Right hindlimb (tissue), 1 donor: ENCODE results near the gene CDC23.
"Not testable (repeated sequence)": the region's sequence is repeated elsewhere in the genome, so short reads cannot be mapped to it uniquely, and the experiment has no call there.

ENCODE experiments used
- DNase-seq: peaks from one replicate; pipeline ENCODE4 v3.0.0-alpha.2; 2018

The CDC23 gene, protein sequence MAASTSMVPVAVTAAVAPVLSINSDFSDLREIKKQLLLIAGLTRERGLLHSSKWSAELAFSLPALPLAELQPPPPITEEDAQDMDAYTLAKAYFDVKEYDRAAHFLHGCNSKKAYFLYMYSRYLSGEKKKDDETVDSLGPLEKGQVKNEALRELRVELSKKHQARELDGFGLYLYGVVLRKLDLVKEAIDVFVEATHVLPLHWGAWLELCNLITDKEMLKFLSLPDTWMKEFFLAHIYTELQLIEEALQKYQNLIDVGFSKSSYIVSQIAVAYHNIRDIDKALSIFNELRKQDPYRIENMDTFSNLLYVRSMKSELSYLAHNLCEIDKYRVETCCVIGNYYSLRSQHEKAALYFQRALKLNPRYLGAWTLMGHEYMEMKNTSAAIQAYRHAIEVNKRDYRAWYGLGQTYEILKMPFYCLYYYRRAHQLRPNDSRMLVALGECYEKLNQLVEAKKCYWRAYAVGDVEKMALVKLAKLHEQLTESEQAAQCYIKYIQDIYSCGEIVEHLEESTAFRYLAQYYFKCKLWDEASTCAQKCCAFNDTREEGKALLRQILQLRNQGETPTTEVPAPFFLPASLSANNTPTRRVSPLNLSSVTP

DNA sequence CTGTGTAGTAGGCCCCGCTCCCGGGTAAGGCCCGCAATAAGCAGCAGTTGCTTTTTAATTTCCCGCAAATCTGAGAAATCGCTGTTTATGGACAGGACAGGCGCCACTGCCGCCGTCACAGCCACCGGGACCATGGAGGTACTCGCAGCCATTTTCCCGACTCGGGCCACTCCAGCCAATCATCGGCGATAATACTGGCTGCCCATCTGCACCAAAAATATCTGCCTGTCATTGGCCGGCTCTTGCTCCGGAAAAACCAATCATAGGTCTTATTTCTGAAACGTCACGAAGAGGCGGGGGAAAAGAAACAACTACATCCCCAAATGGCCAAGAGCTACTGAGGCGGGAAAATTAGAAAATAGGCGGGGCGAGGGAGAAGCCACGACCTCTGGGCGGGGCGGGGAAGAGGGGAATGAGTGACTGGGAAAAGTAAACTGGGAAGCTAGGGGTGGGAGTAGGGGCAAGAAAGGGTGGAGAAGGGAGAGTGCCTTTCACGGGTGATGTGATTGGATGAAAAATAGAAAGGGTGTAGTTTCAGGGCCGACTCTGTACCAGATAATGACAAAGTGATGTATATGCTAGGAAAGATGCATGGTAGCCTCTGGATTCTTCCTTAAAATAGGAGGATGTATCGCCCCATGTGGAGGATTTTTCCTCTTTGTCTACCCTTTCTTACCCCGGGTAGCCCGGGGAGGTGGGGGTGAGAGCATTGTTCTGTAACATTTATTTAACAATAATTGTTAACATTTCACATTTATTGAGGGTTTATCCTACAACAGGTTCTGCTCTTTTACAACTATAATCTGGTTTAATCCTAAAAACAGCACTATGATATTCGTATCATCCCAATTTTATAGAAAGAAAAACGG, at the start of gene CDC23:
Gene CDC23 (minus strand): TSS at position 163 of the 869 bp plus-strand sequence. CDS start 11 bp downstream, at position 152.
- peak; percentile 97 for DNase-seq

DNA sequence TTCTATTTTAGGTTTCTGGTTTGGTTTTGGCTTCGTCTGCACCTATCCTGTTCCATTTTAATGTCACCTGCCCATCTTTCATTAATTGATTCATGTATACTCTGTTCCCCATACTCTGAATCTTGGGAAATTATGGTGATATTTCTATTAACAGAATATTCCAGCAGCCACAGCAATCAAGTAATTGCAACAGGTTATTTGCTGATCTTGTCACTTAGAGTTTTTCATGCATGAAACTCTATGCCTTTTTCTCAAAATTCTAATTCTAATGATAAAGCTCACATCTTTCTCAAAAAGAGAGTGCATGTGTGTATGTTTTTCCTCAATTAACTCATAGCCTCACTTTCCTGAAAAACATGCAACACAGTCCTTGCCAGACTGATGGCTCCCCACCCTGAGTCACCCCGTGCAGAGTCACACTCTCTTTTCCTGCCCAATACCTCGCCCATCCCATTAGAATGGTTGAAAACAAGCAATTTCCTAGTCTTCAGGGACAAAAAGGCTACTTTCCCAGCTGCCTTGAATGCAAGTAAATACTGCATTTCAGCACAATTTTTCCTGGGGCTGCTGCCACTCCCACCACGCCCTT, 45.7 kb upstream of the CDC23 start:
- no peak for DNase-seq

DNA sequence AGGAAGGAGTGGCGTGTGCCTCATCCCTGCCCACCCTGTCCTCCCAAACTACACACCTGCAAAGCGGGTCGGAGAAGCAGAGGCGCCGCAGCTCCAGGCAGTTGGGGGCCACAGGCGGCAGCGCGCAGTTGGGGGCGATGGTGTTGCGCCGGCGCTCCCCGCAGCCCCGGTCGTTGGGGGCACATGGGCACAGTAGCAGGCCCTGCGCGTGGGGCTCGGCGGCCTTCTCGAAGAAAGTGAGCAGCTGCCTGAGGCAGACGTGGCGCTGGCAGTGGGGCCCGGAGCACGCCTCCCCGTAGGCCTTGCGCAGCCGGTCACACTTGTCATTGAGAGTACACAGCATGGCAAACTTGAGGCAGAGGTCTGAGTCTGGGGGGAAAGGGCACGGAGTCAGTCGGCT, 44.5 kb upstream of the CDC23 start:
- DNase-seq: no peak

DNA sequence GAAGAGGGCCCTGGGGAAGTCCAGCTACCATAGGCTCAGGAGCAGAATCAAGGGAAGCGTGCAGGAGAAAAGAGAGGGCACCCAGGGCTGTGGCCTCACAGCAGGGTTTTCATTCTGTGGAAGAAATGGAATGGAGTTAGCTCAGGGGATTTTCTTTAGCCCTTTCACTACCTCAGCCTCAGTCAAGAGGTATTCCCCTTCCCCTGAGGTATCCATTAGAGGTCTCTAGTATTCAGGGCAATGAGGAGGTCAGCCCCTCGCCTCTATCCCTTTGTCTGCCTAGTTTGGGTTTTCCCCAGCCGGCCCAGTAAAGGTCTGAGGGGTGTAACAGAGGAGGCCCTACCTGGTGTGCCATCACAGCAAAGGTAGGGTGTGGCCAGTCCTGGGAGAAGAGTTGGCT, 39.8 kb upstream of the CDC23 start:
- no peak for DNase-seq

DNA sequence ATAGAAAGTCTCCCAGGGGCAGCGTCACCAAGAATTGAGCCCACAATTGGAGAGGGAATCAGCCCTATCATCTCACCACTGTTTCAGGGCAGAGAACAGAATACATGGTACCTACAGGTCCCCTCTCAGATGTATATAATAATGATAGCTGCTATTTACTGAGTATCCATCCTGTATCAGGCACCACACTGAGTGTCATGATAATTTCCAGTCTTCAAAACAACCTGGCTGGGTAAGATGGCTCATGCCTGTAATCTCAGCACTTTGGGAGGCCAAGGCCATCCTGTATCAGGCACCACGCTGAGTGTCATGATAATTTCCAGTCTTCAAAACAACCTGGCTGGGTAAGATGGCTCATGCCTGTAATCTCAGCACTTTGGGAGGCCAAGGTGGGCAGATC, 34.7 kb upstream of the CDC23 start:
- not testable (repeated sequence) for DNase-seq

DNA sequence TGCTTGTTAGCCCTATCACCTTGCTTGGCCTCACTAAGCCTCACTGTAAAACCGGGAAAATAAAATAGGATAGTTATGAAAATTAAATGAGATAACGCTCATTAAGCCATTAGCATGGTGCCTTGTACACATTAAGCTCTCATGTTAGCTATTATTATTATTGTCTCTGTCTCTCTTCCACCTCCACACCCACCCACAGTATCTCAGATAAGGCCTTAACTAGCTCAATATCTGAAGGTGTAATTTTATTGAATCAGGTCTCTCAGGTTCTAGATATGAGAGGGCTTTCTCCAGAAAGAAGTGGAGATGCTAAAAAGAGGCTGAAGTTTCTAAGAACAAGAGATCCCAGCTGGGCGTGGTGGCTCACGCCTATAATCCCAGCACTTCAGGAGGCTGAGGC, 33.7 kb upstream of the CDC23 start:
- DNase-seq: no peak

DNA sequence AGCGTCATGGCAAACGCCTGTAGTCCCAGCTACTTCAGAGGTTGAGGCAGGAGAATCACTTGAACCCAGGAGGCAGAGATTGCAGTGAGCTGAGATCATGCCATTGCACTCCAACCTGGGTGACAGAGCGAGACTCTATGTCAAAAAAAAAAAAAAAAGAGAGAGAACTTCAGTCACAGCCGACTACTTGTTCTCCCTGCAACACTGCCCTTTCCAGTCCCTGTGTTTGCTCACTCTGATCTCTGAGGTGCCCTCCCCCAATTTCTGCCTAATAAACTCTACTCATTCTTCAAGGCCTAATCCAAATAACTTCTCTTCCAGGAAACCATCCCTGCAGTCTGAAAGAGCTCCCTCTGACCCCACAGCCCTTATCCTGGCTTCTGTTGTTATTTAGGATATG, 33.2 kb upstream of the CDC23 start:
- no peak for DNase-seq

DNA sequence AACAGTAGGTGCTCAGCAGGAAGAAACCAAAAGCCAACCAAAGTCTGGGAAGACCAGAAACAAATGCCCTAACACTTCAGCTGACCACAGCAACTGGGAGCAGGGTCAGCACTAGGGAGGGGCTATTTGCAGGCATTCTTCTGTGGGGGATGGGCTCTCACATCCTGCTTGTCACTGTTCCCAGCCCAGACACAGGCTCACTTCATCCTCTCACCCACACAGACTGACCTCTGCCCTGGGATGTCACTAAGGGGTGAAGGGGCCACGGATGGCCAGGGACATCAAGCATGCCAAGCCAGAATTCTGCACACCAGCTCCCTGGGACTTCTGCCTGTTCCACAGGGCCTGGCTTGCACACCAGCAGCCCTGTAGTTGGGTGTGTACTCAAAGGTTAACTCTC, 32.6 kb upstream of the CDC23 start:
- DNase-seq: peak; percentile 19

DNA sequence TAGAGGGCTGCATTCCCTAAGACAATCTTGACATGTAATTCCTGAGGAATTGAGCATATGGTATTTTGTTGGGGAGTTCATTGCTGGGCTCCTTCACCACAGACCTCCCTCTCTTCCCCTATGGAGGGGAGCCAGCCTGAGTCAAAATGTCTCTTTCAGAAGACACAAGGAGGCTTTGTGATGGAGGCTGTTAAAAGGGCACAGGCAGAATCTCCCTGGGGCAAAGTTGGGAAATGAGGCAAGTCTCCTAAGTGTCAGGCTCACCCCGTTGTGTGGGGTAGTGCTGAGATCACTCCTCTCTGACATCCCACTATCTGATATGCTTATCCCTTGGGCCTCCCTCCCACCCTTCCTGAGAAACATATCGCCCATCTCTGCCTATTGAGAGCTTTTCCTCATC, 30.7 kb upstream of the CDC23 start:
- no peak for DNase-seq

DNA sequence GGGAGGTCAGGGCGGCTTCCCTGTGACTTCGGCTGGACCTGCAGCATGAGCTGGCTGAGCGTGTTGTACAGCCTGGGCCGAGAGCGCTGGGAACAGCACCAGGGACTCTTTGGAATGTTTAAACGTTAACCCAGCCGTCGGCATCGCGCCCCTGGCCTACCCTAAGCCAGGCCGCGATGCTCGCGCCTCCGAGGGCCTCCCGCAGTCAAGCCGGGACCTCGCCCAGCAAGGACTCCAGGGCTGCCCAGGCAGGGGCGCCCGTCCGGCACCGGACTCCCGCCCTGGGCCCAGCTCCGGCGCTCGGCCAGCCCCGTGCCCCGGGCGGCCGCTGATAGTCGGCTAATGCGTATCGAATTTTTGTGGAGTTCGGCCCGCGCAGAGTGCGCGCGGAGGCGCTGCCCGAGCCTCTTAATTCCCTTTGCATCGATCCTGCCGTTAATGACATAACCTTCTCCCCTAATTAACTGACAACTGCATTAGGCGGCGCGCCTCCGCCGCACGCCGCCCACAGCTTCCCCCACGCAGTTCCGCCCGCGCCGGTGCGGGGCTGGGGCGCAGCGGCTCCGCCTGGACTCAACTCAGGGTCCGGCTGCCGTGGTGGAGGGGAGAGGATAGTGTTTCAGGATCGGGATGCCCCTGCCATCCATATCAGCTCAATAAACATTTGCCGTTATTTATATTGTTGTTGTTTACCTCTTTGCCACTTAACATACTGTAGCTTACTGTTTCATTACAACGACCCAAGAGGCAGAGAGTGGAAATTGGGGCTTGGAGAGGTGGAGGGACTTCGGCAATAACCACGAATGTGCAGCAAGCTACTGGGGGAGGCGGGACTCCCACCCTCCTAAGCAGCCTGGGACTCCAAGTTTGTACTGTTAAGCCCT, 28.8 kb upstream of the CDC23 start:
- DNase-seq: peak; percentile 48

DNA sequence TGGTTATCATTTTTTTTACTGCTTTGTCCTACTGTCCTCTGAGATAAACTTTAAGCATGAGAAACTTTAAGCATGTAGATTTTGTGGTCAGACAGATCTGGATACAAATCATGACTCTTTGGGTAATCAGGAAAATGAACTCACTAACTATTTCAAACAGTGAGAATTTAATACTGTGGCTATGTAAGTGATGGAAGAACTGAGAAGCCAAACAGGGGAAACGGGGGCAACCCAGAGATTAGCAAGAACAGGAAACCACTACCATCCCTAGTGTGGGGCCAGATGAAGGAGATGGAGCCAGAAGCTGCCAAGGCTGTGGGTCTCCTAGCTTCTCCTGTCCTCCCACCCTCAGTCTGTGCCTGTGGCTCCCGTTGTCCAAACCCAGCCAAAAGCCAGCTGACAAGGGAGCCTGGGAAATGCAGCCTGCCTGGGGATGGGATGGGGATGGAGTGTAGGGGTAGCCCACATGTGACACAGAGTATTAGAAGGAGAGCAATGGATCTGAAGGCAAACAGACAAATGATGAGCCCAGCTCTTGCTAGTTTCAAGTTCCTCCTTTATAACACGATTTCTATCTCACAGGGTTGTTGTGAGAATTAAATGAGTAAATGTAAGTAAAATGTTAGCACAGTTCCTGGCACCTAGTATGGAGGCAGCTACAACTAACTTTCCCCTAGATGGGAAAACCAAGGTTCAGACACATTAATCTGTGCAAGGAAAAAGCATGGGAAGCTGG, 27.7 kb upstream of the CDC23 start:
- no peak for DNase-seq

DNA sequence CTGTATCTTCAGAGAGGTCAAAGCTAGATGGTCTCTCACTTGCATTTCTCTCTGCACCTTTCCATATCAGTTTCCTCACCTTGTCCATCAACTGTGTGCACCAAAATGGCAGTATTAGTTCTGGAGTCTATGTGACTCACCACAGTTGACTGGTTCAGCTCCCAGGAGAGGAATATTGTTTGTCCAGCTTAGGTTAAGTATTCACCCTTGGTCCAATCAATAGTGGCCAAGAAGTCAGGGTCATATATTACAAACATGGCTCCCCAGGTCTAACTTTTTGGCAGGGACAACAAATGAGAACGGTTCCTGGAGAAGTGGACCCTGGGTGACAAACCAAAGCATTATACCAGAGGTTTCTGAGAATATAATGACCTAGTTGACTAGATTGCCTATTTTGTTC, 24.9 kb upstream of the CDC23 start:
- no peak for DNase-seq

DNA sequence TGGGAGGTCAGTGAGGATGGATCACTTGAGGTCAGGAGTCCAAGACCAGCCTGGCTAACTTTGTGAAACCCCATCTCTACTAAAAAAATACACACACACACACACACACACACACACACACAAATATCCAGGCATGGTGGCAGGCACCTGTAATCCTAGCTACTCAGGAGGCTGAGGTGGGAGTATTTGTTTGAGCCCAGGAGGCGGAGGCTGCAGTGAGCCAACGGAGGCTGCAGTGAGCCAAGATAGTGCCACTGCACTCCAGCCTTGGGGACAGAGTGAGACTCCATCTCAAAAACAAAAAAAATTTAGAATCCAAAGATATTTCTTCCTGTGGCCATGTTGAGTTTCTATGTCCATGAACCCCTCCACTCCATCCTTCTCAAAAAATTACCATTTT, 21.5 kb upstream of the CDC23 start:
- no peak for DNase-seq

DNA sequence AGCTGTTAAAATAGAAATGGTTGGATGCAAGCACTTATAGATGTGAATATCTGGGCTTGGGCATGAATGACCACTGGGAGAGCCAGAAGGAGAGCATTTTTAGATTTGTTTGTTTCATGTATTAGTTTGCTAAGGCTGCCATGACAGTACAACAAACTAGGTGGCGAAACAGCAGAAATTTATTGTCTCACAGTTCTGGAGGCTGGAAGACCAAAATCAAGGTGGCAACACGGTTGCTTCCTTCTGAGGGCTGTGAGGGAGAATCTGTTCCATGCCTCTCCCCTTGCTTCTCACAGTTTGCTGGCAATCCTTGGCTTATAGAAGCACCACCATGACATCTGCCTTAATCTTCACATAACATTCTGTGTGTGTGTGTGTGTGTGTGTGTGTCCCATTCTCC, 20.2 kb upstream of the CDC23 start:
- DNase-seq: no peak

DNA sequence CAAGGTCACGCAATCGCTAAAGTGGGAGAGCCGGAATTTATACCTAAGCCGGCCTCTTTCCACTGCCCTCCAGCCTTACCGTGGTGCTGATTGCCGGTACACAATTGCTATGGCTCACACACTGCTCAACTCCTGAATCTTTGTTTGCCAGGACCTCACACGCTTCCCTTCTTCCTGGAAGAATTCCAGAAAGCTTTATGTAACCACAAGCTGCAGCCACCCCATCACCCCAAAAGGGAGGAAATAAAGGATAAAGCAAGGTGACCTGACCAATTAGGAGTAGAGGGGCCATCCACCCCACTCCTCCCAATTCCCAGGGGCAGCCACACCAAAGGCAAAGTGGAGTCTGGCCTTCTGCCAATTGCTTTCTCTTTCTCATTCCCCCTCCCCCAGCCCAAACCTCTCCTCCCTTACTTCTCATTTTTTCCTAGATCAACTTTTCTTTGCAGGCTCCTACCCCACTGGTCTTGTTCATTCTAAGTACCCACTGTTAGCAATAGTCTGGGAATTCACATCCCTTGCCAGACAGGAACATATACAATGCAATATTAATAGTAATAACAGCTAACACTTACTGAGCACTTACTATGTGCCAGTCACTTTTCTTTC, 18.0 kb upstream of the CDC23 start:
- no peak for DNase-seq

DNA sequence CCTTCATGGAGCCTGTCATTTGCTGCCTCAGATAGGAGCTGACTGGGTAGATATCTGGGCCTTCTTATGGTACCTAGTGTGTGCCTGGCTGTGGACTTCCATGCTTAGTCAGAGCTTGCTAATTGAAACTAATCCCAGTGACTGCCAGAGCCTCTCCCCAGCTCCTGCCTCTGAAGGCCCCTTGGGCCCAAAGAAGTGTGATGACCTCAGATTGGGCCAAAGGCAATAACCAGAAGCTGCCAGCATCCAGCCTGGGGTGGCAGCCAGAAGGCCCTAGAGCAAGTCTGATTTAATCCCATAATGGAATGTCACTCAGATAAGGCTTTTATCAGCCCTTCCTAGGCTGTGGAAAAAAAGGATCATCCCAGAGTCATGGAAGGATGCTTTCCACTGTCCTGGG, 17.1 kb upstream of the CDC23 start:
- no peak for DNase-seq

DNA sequence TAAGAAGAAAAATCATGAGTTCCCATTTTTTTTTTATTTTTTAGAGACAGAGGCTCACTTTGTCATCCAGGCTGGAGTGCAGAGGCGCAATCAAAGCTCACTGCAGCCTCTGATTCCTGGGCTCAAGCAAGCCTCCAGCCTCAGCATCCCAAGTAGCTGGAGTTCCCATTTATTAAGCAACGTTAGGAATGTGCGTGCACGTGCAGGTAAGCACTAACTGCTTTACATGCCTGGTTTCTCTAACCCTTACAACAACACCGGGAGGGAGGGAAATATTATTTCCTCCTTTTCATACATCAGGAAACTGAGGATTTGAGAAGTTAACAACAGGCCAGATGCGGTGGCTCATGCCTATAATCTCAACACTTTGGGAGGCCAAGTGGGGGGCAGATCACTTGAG, 16.3 kb upstream of the CDC23 start:
- DNase-seq: no peak

DNA sequence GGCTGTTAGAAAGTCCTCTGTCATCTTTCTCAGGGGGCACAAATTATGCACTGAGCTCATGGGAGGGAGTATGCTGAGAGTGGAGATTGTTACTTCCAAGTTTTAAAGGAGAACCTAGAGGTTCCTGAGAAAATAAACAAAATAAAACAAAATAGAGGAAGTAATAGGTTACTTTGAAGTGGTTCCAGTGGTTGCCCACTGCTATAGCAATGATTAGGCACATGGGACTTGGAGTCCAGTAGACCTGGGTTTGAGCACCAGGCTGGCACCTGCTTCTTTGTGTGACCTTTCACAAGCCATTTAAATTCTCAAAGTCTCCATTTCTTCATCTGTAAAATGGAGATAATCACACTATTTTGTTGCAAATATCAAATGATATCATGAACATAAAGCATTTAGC, 13.8 kb upstream of the CDC23 start:
- DNase-seq: no peak

DNA sequence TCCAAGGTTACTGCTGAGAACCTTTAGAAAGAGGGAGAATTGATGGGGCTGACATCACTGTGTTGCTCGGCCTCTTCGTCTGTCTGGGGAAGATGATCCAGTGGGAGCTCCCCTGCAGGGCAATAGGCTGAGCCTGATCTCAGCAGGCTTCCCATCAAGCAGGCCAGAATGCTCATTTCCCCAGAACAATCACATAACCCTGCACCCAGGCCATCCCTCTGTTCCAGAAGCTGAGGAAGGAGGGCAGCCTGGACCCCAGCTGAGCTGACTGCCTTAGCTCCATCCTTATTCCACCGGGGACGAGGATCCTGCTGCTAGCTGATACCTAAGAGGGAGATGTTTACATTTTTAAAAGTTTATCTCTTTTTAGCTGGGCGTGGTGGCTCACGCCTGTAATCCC, 11.6 kb upstream of the CDC23 start:
- DNase-seq: no peak

DNA sequence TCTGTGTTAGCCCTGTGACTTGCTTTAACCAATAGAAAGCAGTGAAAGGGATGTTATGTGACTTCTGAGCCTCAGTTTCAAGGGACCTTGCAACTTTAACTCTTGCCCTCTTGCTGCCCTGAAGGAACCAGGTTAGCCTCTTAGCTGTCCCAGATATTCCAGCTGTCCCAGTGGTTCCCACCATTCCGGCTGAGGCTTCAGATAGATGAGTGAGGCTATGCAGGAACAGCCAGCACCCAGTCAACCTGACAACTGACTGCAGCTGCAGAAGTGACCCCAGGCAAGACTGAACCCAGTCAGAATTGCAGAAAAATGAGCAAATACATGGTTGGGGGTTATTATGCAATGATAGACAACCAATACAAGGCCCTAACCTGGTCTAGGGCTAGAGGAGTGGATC, 10.4 kb upstream of the CDC23 start:
- no peak for DNase-seq

DNA sequence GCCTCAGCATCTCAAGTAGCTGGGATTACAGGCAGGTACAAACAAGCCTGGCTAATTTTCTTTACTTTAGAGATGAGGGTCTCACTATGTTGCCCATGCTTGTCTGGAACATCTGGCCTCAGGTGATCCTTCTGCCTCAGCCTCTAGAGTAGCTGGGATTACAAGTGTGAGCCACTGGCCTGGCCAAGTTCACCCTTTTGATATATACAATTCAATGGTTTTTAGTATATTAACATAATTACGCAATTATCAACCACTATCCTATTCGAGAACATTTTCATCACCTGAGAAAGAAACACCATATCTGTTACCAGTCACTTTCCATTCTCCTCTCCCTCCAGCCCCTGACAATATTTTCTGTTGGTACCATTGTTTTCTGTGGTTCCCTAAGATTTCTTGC, 3.7 kb upstream of the CDC23 start:
- no peak for DNase-seq
